Hematopoietic multipotent progenitor cell treated with erythropoietin and hydrocortisone succinate and interleukin-3 and kit ligand, for 6 days (in vitro differentiated cells): ENCODE measurements around the gene ME1.

ENCODE experiments used
- DNase-seq: peaks from one replicate; pipeline ENCODE4 v3.0.0-alpha.2; 2015

The ME1 gene

GRCh38 chr6:83185096-83185495 lies 245.8 kb downstream of the ME1 start:
- no peak for DNase-seq

- no peak for DNase-seq
Observed at GRCh38 chr6:83183082-83183828, 247.6 kb downstream of the ME1 start.

- no peak for DNase-seq
Observed at GRCh38 chr6:83182114-83182513, 248.7 kb downstream of the ME1 start.

- DNase-seq, result no peak
Observed at GRCh38 chr6:83180426-83180950, 250.4 kb downstream of the ME1 start.

GRCh38 chr6:83176246-83176645 lies 254.6 kb downstream of the ME1 start:
- DNase-seq, result no peak

- DNase-seq, result no peak
Observed at GRCh38 chr6:83169511-83169910, 261.3 kb downstream of the ME1 start.

- no peak for DNase-seq
Observed at GRCh38 chr6:83169106-83169505, 261.7 kb downstream of the ME1 start.

- no peak for DNase-seq
Observed at GRCh38 chr6:83168556-83168955, 262.3 kb downstream of the ME1 start.

- DNase-seq, result no peak
Observed at GRCh38 chr6:83167726-83168278, 263.0 kb downstream of the ME1 start.
